ENCODE measurements around the gene PGAM1. TPM values are rescaled to one million over a fixed set of nuclear protein-coding genes. Genes with fewer than 3 reads are reported as not detected.

The PGAM1 gene
- total RNA-seq, 1 donor from 2014 or later, result 356 TPM

GRCh38 chr10:97428572-97428981 lies 2.6 kb downstream of the PGAM1 start:
- no peak for TF ChIP-seq CTCF (IDR thresholded peaks at IDR 0.05; ENCODE audit: insufficient read depth, low read length, poor library complexity, severe bottlenecking)
- H3K4me3 ChIP-seq (ENCODE audit: low read depth, low read length), result peak overlapping the region; percentile 30
- no peak for DNase-seq (ENCODE audit: low read depth)

GRCh38 chr10:97434055-97434454 lies 8.1 kb downstream of the PGAM1 start:
- no peak for TF ChIP-seq CTCF (IDR thresholded peaks at IDR 0.05; ENCODE audit: insufficient read depth, low read length, poor library complexity, severe bottlenecking)
- no peak for DNase-seq (ENCODE audit: low read depth)

More at GRCh38 chr10:97428572-97428981, 2.6 kb downstream of the PGAM1 start:
- no peaks in the 10 kb centered on the region for H3K27me3 ChIP-seq (ENCODE audit: control insufficient read depth, insufficient read depth, low read length)
- H3K36me3 ChIP-seq (ENCODE audit: control insufficient read depth, insufficient read depth, low read length), result no peaks in the 10 kb centered on the region

DNA sequence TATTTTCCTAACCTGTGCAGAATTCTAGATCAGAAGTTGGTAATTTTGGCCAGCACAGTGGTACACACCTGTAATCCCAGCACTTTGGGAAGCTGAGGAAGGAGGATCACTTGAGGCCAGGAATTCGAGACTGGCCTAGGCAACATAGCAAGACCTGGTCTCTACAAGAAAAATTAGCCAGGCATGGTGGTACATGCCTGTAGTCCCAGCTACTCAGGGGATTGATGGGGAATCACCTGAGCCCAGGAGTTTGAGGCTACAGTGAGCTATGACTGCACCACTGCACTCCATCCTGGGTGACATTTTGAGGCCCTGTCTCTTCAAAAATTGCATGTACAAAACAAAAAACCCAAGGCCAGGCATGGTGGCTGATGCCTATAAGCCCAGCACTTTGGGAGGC lies 8.6 kb downstream of the PGAM1 start:
- H3K36me3 ChIP-seq (ENCODE audit: control insufficient read depth, insufficient read depth, low read length), result peaks cover 2% of the 10 kb centered on the region
- no peaks in the 10 kb centered on the region for H3K27me3 ChIP-seq (ENCODE audit: control insufficient read depth, insufficient read depth, low read length)
- DNase-seq (ENCODE audit: low read depth), result no peak
- no peak overlapping the region for H3K4me3 ChIP-seq (ENCODE audit: low read depth, low read length)
- no peak for TF ChIP-seq CTCF (IDR thresholded peaks at IDR 0.05; ENCODE audit: insufficient read depth, low read length, poor library complexity, severe bottlenecking)

More at GRCh38 chr10:97434055-97434454, 8.1 kb downstream of the PGAM1 start:
- Histone ChIP-seq H3K27me3 (ENCODE audit: control insufficient read depth, insufficient read depth, low read length) (no peaks in the 10 kb centered on the region), H3K4me3 (ENCODE audit: low read depth, low read length) (no peak overlapping the region), H3K36me3 (ENCODE audit: control insufficient read depth, insufficient read depth, low read length) (peaks cover 2% of the 10 kb centered on the region)

DNA sequence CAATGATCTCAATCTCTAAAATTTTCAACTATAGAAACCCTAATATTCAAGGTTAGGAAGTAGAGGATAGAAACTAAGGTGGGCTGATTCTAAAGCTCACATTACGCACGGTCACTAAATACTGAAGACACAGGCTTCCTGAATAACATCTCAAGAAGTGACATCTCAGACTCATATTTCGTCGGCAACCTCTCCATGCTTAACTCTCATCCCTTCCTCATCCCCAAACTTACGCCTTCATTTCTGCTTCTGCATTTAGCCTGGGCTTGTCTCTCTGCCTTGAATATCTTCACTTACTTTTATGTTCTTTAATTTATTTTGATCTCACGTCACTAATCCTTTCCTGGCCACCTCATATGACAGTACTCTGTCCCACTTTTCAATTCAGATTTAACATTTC lies 9.2 kb downstream of the PGAM1 start:
- no peak for DNase-seq (ENCODE audit: low read depth)
- no peak for TF ChIP-seq CTCF (IDR thresholded peaks at IDR 0.05; ENCODE audit: insufficient read depth, low read length, poor library complexity, severe bottlenecking)
- Histone ChIP-seq H3K4me3 (ENCODE audit: low read depth, low read length) (no peak overlapping the region), H3K36me3 (ENCODE audit: control insufficient read depth, insufficient read depth, low read length) (peaks cover 2% of the 10 kb centered on the region), H3K27me3 (ENCODE audit: control insufficient read depth, insufficient read depth, low read length) (no peaks in the 10 kb centered on the region)

- H3K27me3 ChIP-seq (ENCODE audit: control insufficient read depth, insufficient read depth, low read length), result no peaks in the 10 kb centered on the region
- no peak overlapping the region for H3K4me3 ChIP-seq (ENCODE audit: low read depth, low read length)
- peaks cover 2% of the 10 kb centered on the region for H3K36me3 ChIP-seq (ENCODE audit: control insufficient read depth, insufficient read depth, low read length)
- DNase-seq (ENCODE audit: low read depth), result no peak
- no peak for TF ChIP-seq CTCF (IDR thresholded peaks at IDR 0.05; ENCODE audit: insufficient read depth, low read length, poor library complexity, severe bottlenecking)
Measured at GRCh38 chr10:97442277-97442676, 16.3 kb downstream of the PGAM1 start.

DNA sequence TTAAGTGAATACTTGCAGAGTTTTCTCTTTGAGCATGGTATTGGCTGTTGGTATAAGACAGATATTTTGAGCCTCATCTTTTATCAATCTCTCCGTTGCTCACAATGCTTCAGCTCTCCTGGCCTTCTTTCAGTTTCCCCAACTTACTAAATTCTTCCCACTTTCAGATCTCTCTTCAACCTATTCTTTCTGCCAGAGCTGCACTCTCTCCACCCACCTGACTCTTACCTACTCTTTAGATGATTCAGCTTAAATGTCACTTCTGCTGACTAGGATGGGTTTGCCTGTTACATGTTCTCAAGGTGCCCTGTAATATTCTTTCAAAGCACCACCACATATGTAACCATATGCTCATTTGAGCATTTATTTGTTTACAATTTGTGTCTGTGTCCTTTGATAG lies 18.2 kb downstream of the PGAM1 start:
- H3K4me3 ChIP-seq (ENCODE audit: low read depth, low read length), result no peak overlapping the region
- no peaks in the 10 kb centered on the region for H3K27me3 ChIP-seq (ENCODE audit: control insufficient read depth, insufficient read depth, low read length)
- no peak for DNase-seq (ENCODE audit: low read depth)
- TF ChIP-seq CTCF (IDR thresholded peaks at IDR 0.05; ENCODE audit: insufficient read depth, low read length, poor library complexity, severe bottlenecking), result no peak
- H3K36me3 ChIP-seq (ENCODE audit: control insufficient read depth, insufficient read depth, low read length), result peaks cover 2% of the 10 kb centered on the region
